ENCODE data around the gene YKT6. TPM values are rescaled to one million over a fixed set of nuclear protein-coding genes. Genes with fewer than 3 reads are reported as not detected.
"Not testable (repeated sequence)": the region's sequence is repeated elsewhere in the genome, so short reads cannot be mapped to it uniquely, and the experiment has no call there.

The YKT6 gene
- total and polyA plus RNA-seq, 2 of the 8 experiments (the other 6 are each of a cell fraction or from before 2014, with no cell fraction given): 75.3 to 103 TPM

DNA sequence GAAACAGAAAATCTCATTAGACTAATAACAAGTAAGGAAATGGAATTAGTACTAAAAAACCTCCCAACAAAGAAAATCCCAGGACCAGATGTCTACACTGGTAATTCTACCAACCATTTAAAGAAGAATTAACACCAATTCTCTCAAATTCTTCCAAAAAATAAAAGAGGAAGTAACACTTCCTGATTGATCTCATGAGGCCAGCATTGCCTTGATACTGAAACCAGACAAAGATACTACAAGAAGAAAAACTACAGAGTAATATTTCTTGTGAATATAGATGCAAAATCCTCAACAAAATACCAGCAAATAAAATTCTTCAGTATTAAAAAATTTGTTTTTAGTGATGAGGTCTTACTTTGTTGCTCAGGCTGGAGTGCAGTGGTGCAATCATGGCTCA is 32.9 kb upstream of the YKT6 start (continued):
- TF ChIP-seq SIN3A (conservative IDR thresholded peaks at IDR 0.05 in 1 of 2, IDR thresholded peaks at IDR 0.05 in 1 of 2; ENCODE audit: low read depth in 1 of 2, low read length in 2 of 2) (no peak), HDAC2 (IDR thresholded peaks at IDR 0.05; ENCODE audit: borderline replicate concordance in 1 of 2, low read depth in 2 of 2, low read length in 2 of 2) (no peak), CBX5 (IDR thresholded peaks at IDR 0.05; ENCODE audit: low read depth, low read length) (no peak), EZH2 (IDR thresholded peaks at IDR 0.05; ENCODE audit: low read depth, low read length, severe bottlenecking) (no peak), CEBPB (IDR thresholded peaks at IDR 0.05; ENCODE audit: low read depth, low read length) (no peak), SIRT6 (IDR thresholded peaks at IDR 0.05; ENCODE audit: low read length) (no peak), CHD2 (IDR thresholded peaks at IDR 0.05; ENCODE audit: low read length) (no peak), ATF3 (IDR thresholded peaks at IDR 0.05; ENCODE audit: insufficient read depth, low read depth, low read length) (no peak), SP2 (IDR thresholded peaks at IDR 0.05; ENCODE audit: low read length) (no peak)

DNA sequence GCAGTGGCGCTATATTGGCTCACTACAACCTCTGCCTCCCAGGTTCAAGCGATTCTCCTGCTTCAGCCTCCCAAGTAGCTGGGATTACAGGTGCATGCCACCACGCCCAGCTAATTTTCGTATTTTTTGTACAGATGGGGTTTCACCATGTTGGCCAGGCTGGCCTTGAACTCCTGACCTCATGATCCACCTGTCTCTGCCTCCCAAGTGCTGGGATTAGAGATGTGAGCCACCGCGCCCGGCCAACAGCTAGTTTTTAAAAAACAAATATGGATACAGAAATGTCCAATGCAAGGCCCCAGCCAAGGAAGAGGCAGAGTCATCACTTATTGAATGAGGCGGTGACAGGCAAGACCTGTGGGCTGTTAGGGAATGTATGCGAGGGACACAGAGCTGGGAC is 28.9 kb upstream of the YKT6 start:
- H3K14ac ChIP-seq (ENCODE audit: insufficient read length); H4K5ac ChIP-seq (ENCODE audit: insufficient read length, low read depth, low read length); H3K23ac ChIP-seq (ENCODE audit: insufficient read length); H2BK120ac ChIP-seq (replicated peaks; ENCODE audit: low read depth, low read length); H4K91ac ChIP-seq (replicated peaks; ENCODE audit: insufficient read length, low read length); H3K27ac ChIP-seq (ENCODE audit: low read depth, low read length); H3K23me2 ChIP-seq (ENCODE audit: low read depth, low read length); H3K4me1 ChIP-seq (replicated peaks in 1 of 4; ENCODE audit: control insufficient read depth in 3 of 4, insufficient read depth in 4 of 4, low read length in 3 of 4); H3K56ac ChIP-seq (replicated peaks; ENCODE audit: insufficient read length, low read depth, low read length); H3K36me3 ChIP-seq (ENCODE audit: control insufficient read depth in 2 of 4, insufficient read depth in 4 of 4, low read length in 3 of 4); H3K9ac ChIP-seq (replicated peaks in 1 of 4; ENCODE audit: extremely low read depth in 1 of 4, low read depth in 3 of 4, low read length in 3 of 4); H3K4me2 ChIP-seq (ENCODE audit: insufficient read depth in 1 of 2, low read depth in 2 of 2, low read length in 2 of 2); H4K20me1 ChIP-seq (replicated peaks in 1 of 2; ENCODE audit: control insufficient read depth in 1 of 2, insufficient read depth in 2 of 2, low read length in 2 of 2); POLR2A ChIA-PET (ENCODE audit: partially characterized antibody); H2BK15ac ChIP-seq (ENCODE audit: low read length); H3K4me3 ChIP-seq (ENCODE audit: extremely low read depth in 1 of 4, insufficient read depth in 2 of 4, low read depth in 3 of 4, low read length in 4 of 4); H3K27me3 ChIP-seq (replicated peaks in 1 of 4; ENCODE audit: control insufficient read depth in 3 of 4, extremely low read depth in 1 of 4, insufficient read depth in 3 of 4, low read length in 3 of 4); H2AFZ ChIP-seq (ENCODE audit: low read length); H3K4ac ChIP-seq (replicated peaks; ENCODE audit: insufficient read length, low read depth, low read length); H3K79me1 ChIP-seq (ENCODE audit: low read depth, low read length); DNase-seq (ENCODE audit: low read depth in 1 of 2, low spot score in 2 of 2); H3K79me2 ChIP-seq (ENCODE audit: control insufficient read depth in 1 of 2, insufficient read depth in 2 of 2, low read length in 2 of 2); FAIRE-seq; H2AK5ac ChIP-seq (ENCODE audit: low read depth, low read length); H3K18ac ChIP-seq (ENCODE audit: extremely low read depth, low read length); H3K9me3 ChIP-seq (ENCODE audit: insufficient read depth in 2 of 2, low read depth in 1 of 2, low read length in 1 of 2); H2BK5ac ChIP-seq (ENCODE audit: low read depth, low read length); H2BK20ac ChIP-seq (ENCODE audit: low read length); H2BK12ac ChIP-seq (ENCODE audit: low read depth, low read length): not testable (repeated sequence)
- peak overlapping the region; percentile 97; the same call in 1 of the 2 replicates for H4K8ac ChIP-seq (ENCODE audit: extremely low read depth, insufficient read depth, low read length)
- 80% methylated on average over 8 of the region's 9 CpGs; no CpG with 5 or more reads in 1 of the 2 experiments for WGBS, 2 experiments (ENCODE audit: extremely low coverage in 1 of 2, insufficient coverage in 1 of 2, insufficient read length in 1 of 2, insufficient replicate concordance in 2 of 2, low coverage in 1 of 2, low lambda C conversion rate in 2 of 2, missing lambda C conversion rate in 1 of 2)
- CTCF ChIA-PET (ENCODE audit: partially characterized antibody): interaction anchor here (1.0 to 2.6 kb wide), 2 partner anchors 9 to 24 kb away, joined by 3 to 9 read pairs; no protein-coding TSS in a partner anchor

All from H1 (cell line).